Fibroblast of lung (primary cell): ENCODE results near the gene ERVV-1. TPM values are rescaled to one million over a fixed set of nuclear protein-coding genes. Genes with fewer than 3 reads are reported as not detected.
"Not testable (repeated sequence)": the region's sequence is repeated elsewhere in the genome, so short reads cannot be mapped to it uniquely, and the experiment has no call there.

Source experiments
- DNase-seq, 2 donors: peaks; one replicate each; pipeline versions ENCODE4 v3.0.0 to v3.0.0-alpha.2; 2010; ENCODE audit warnings: low read depth in 2 of 2
- H2AFZ ChIP-seq: 2 replicates; pipeline ENCODE4 v1.5.1; 2012; ENCODE audit warnings: low read length, control low read depth, inconsistent platforms
- H3K27ac ChIP-seq: 2 replicates; pipeline ENCODE4 v1.5.1; 2011; ENCODE audit warnings: low read length, control low read depth; ENCODE audit not compliant: insufficient read depth
- H3K27me3 ChIP-seq: 2 replicates; pipeline ENCODE4 v1.5.1; 2011; ENCODE audit warnings: mild to moderate bottlenecking, low read length; ENCODE audit not compliant: control insufficient read depth, insufficient read depth
- H3K36me3 ChIP-seq: 2 replicates; pipeline ENCODE4 v1.5.1; 2011; ENCODE audit warnings: low read length; ENCODE audit not compliant: control insufficient read depth, insufficient read depth
- H3K4me1 ChIP-seq: 2 replicates; pipeline ENCODE4 v1.5.1; 2011; ENCODE audit warnings: low read length; ENCODE audit not compliant: control insufficient read depth, insufficient read depth; ENCODE audit errors: extremely low read depth
- H3K4me2 ChIP-seq: 2 replicates; pipeline ENCODE4 v1.5.1; 2011; ENCODE audit warnings: low read length, control low read depth; ENCODE audit not compliant: insufficient read depth; ENCODE audit errors: extremely low read depth
- H3K4me3 ChIP-seq, 4 experiments: fragments of 200-600 bp in 1 of 4; sonication (generic) in 1 of 4; replicated peaks in 1 of 4; 2 replicates each; pipeline ENCODE4 v1.5.1; 2011 to 2016; ENCODE audit warnings: low read length in 4 of 4, low read depth in 3 of 4, mild to moderate bottlenecking in 3 of 4, control low read depth in 2 of 4, inconsistent platforms in 1 of 4, mixed read lengths in 1 of 4; ENCODE audit not compliant: insufficient read depth in 1 of 4; ENCODE audit errors: control extremely low read depth in 1 of 4
- H3K79me2 ChIP-seq: 2 replicates; pipeline ENCODE4 v1.5.1; 2012; ENCODE audit warnings: mild to moderate bottlenecking, low read length, inconsistent platforms; ENCODE audit not compliant: control insufficient read depth, insufficient read depth
- H3K9ac ChIP-seq: 2 replicates; pipeline ENCODE4 v1.5.1; 2011; ENCODE audit warnings: mild to moderate bottlenecking, low read length, control low read depth; ENCODE audit not compliant: insufficient read depth
- H3K9me3 ChIP-seq: 2 replicates; pipeline ENCODE4 v1.5.1; 2012; ENCODE audit warnings: low read depth, low read length; ENCODE audit not compliant: control insufficient read depth, insufficient read depth
- H4K20me1 ChIP-seq: 2 replicates; pipeline ENCODE4 v1.5.1; 2011; ENCODE audit warnings: low read length; ENCODE audit not compliant: control insufficient read depth, insufficient read depth; ENCODE audit errors: extremely low read depth
- CTCF ChIP-seq, 2 donors: IDR thresholded peaks in 1 of 2; conservative IDR thresholded peaks in 1 of 2; 1 replicate in 1 of 2; 2 replicates in 1 of 2; pipeline ENCODE4 v1.5.1; 2011 to 2012; ENCODE audit warnings: low read length in 2 of 2, control low read depth in 1 of 2, inconsistent platforms in 1 of 2, low read depth in 1 of 2, mild to moderate bottlenecking in 1 of 2
- EZH2 ChIP-seq: IDR thresholded peaks from 2 replicates; pipeline ENCODE4 v1.5.1; 2012; ENCODE audit warnings: low read length, control low read depth, mild to moderate bottlenecking; ENCODE audit errors: missing control alignments
- polyA minus RNA-seq: library from RNA; depleted of rRNA, polyadenylated mRNA; stranded (reverse); fragments of >200 nt; gene quantifications from 2 replicates; pipeline ENCODE4 v1.2.3, GENCODE V29; 2011; ENCODE audit warnings: low replicate concordance
- polyA plus RNA-seq, 2 donors: library from polyadenylated mRNA; depleted of rRNA in 1 of 2; stranded (reverse) in 1 of 2; unstranded in 1 of 2; fragments of >200 nt; gene quantifications; 2 replicates each; pipeline ENCODE4 v1.2.1, GENCODE V29; 2011 to 2012; ENCODE audit warnings: missing spikeins in 1 of 2
- total RNA-seq: library from RNA; depleted of rRNA; stranded (reverse); fragments of >200 nt; gene quantifications from 2 replicates; pipeline ENCODE4 v1.2.1, GENCODE V29; 2014

The ERVV-1 gene
- not detected in 2 replicates for total RNA-seq
- polyA plus RNA-seq, result 0.03 and 0.15 TPM in 2 replicates
- polyA plus RNA-seq (2012), result 0.07 TPM in 1 of 2 replicates, not detected in the other
- polyA minus RNA-seq, result not detected in 2 replicates

GRCh38 chr19:53013621-53014020 is at the start of gene ERVV-1:
ERVV-1 (plus strand) TSS chr19:53013921; CDS start chr19:53014091, 170 bp downstream.
- H3K4me3 ChIP-seq, result no peak within 1 kb of the TSS
- no peaks in the 10 kb centered on the region for H3K4me1 ChIP-seq
- no peak within 1 kb of the TSS for H3K4me2 ChIP-seq
- H3K36me3 ChIP-seq, result no peaks in the 10 kb centered on the region
- no peaks in the 10 kb centered on the region for H4K20me1 ChIP-seq
- TF ChIP-seq CTCF (conservative IDR thresholded peaks at IDR 0.05 in 1 of 2, IDR thresholded peaks at IDR 0.05 in 1 of 2; ENCODE audit: low read depth in 1 of 2, low read length in 2 of 2), result no peak
- no peak within 1 kb of the TSS for H3K27ac ChIP-seq
- no peaks in the 10 kb centered on the region for H3K9me3 ChIP-seq
- DNase-seq, result no peak
- no peak within 1 kb of the TSS for H3K9ac ChIP-seq
- H3K79me2 ChIP-seq, result no peaks in the 10 kb centered on the region
- H2AFZ ChIP-seq, result no peak within 1 kb of the TSS
- H3K27me3 ChIP-seq, result no peaks in the 10 kb centered on the region

DNA sequence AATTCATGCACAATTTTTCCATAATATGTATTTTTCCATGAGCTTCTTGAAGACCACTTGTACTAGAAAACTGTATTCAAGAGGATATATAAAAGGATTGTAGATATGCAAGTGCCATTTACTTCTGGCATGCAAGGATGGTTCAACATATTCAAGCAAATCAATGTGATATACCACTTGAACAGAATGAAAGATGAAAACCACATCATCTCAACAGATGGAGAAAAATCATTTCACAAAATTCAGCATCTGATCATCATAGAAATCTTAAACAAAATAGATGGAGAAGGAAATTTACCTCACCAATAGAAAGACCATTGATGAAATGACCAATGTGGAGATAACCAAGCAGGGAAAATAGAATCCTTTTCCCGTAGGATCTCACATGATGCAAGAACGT is 45.9 kb upstream of the ERVV-1 start:
- H4K20me1 ChIP-seq, result no peaks in the 10 kb centered on the region
- H3K4me3 ChIP-seq, result no peak overlapping the region
- no peak for DNase-seq
- H3K27ac ChIP-seq, result no peak overlapping the region
- H3K79me2 ChIP-seq, result no peaks in the 10 kb centered on the region
- H3K36me3 ChIP-seq, result no peaks in the 10 kb centered on the region
- H3K4me2 ChIP-seq, result no peak overlapping the region
- H3K4me1 ChIP-seq, result no peaks in the 10 kb centered on the region
- no peaks in the 10 kb centered on the region for H3K9me3 ChIP-seq
- no peak overlapping the region for H3K9ac ChIP-seq
- TF ChIP-seq CTCF (conservative IDR thresholded peaks at IDR 0.05 in 1 of 2, IDR thresholded peaks at IDR 0.05 in 1 of 2; ENCODE audit: low read depth in 1 of 2, low read length in 2 of 2) (no peak), EZH2 (no peak)
- H2AFZ ChIP-seq, result no peak overlapping the region
- no peaks in the 10 kb centered on the region for H3K27me3 ChIP-seq

- H3K27ac ChIP-seq, result no peak overlapping the region
Observed at GRCh38 chr19:52981329-52981728, 32.4 kb upstream of the ERVV-1 start.

GRCh38 chr19:52983167-52983566 is 30.6 kb upstream of the ERVV-1 start:
- H3K27me3 ChIP-seq, H3K36me3 ChIP-seq, H3K9me3 ChIP-seq, DNase-seq, H3K4me1 ChIP-seq, H2AFZ ChIP-seq, H3K9ac ChIP-seq, H4K20me1 ChIP-seq, H3K4me2 ChIP-seq, H3K79me2 ChIP-seq, H3K4me3 ChIP-seq, H3K27ac ChIP-seq: not testable (repeated sequence)

More at GRCh38 chr19:52981329-52981728, 32.4 kb upstream of the ERVV-1 start:
- H4K20me1 ChIP-seq, result no peaks in the 10 kb centered on the region
- H2AFZ ChIP-seq, result no peak overlapping the region
- H3K9me3 ChIP-seq, result no peaks in the 10 kb centered on the region
- no peaks in the 10 kb centered on the region for H3K4me1 ChIP-seq
- TF ChIP-seq CTCF (conservative IDR thresholded peaks at IDR 0.05 in 1 of 2, IDR thresholded peaks at IDR 0.05 in 1 of 2; ENCODE audit: low read depth in 1 of 2, low read length in 2 of 2) (no peak), EZH2 (no peak)
- no peak overlapping the region for H3K4me3 ChIP-seq
- H3K27me3 ChIP-seq, result no peaks in the 10 kb centered on the region
- no peak for DNase-seq
- H3K79me2 ChIP-seq, result no peaks in the 10 kb centered on the region
- H3K9ac ChIP-seq, result no peak overlapping the region
- H3K36me3 ChIP-seq, result no peaks in the 10 kb centered on the region
- H3K4me2 ChIP-seq, result no peak overlapping the region
